HG03342 (cell line): ENCODE measurements around the gene MYO1B.

Experiments used
- ATAC-seq: cut with Tn5 transposase; IDR thresholded peaks from one replicate; pipeline ENCODE4 v1.9.1; 2021; ENCODE audit warnings: mild to moderate bottlenecking, moderate library complexity; ENCODE audit not compliant: unreplicated experiment

Gene MYO1B

GRCh38 chr2:191396794-191397193, 151.6 kb downstream of the MYO1B start:
- ATAC-seq, result no peak

DNA sequence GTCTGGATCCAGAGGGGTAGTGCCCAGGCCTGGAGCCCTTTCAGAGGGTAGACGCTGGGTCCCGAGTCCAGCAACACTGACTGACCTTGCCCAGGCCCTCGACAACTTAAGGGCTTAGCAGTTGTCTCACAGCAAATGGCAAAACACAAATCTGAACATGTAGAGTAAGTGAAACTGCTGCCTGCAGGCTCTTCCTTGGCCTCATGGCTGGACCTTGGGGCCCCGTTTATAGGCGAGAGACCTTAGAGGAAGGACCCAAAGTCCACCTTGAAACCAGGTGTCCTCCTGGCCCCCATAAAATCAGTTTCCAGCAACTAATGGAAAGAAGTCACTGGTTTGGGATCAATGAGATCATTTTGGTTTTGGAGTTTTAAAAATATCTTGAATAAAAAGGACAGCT, 154.4 kb downstream of the MYO1B start:
- no peak for ATAC-seq

- ATAC-seq, result no peak
Observed at GRCh38 chr2:191401287-191401686, 156.1 kb downstream of the MYO1B start.

GRCh38 chr2:191402966-191403565, 157.9 kb downstream of the MYO1B start:
- no peak for ATAC-seq

- no peak for ATAC-seq
Observed at GRCh38 chr2:191404568-191404991, 159.4 kb downstream of the MYO1B start.

- ATAC-seq, result no peak
Observed at GRCh38 chr2:191405546-191405945, 160.3 kb downstream of the MYO1B start.

DNA sequence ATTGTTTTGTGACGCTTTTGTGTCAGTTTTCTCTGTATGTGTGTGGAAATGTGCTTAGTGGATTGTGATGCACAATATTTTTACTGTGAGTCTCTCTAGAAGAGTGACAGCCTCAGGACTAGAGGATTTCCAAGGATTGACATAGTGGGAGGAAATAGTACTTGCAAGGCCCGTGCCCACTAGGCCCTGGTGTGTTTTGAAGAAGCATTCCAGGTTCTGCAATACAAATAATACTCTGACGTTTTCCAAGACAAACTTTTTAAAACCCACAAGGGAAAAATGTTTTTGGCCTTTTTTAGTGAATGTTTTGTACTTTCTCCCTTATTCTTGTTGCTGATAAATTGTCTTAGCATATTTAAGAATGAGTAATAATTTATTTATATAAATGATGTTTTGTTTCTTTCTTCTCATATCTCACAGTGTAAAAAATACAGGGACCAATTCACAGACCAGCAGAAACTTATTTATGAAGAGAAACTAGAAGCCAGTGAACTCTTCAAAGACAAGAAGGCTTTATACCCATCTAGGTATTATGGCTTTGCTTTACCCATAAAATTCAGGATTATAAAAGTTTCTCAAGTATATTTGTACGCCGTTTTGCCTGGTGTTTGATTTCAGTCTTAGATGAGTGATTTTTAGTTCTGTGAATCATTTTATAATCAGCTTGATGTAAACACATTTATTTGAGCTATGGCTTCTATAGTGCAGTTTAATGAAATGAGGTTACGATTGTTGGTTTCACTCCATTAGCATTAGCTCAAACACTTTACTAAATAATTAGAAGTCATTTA, 165.6 kb downstream of the MYO1B start:
- no peak for ATAC-seq

DNA sequence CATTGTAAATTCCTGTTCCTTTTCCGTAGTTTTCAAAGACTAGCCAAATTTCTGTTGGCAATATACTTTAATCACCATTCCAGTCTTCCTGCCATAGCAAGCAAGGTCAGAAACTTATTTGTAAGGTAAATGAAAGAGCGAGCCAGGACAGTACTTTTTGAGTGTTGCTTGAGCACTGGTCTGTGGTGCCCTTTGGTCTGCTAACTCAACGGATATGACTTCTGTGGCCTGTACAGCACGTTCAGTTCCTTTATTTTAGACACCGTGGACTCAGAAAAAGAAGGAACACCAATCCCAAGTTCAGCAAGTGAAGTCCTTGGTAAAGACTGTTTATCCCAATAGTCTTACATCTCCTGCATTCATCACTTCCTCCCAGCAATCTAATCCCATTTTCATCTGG, 166.3 kb downstream of the MYO1B start:
- no peak for ATAC-seq

DNA sequence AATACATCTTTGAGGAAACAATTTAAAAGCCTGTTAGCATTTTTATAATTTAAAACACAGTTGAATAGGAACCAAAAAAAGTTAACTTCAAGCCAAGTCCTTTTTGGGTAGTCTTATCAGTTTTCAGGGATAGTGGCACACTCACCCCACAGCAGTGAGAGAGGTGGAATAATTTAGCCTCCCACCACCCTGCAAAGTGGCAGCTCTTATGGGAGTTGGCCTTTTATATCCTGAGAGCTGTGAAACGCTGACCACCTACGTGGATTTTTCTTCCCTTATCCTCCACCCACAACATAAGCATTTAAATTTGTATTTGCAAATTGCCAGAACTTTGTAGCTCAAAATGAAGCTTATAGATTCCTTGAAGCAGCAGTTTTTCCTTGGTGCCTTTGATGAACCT, 167.1 kb downstream of the MYO1B start:
- no peak for ATAC-seq

GRCh38 chr2:191415101-191415500, 169.9 kb downstream of the MYO1B start:
- no peak for ATAC-seq

DNA sequence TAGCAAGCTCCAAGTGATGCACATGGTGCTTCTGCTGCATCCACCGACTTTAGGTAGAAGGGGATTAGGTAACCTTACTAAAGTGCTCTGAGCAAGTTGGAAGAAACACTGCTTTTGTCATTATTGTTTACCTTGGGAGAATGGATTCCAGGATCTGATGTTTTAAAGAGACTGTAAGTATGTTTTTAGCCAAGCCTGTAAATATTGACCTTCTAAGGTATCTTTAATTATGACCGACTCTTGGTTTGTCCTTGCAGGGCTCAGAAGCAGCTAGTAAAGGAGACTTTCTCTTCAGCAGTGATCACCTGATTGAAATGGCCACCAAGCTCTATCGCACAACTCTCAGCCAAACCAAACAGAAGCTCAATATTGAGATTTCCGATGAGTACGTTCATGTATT, 170.7 kb downstream of the MYO1B start:
- no peak for ATAC-seq

DNA sequence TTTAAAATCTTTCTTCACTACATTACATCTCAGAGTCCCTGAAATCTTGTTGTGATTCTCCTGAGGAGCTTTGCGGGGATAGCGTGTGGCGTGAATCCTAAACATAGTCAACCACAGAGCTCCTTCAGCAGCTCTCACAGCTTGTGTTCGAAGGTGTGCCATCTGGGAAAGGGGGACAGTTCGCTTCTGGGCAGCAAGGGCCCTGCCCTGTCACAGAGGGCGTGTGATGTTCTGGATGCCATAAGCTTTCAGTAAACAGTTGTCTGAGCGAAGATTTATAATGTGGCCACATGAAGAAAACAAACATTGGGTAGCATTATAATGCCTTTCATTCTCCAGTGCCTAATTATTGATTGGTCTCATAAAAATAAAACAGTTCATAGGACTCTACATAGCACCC, 172.5 kb downstream of the MYO1B start:
- no peak for ATAC-seq

- ATAC-seq, result no peak
Observed at GRCh38 chr2:191421950-191422349, 176.7 kb downstream of the MYO1B start.

DNA sequence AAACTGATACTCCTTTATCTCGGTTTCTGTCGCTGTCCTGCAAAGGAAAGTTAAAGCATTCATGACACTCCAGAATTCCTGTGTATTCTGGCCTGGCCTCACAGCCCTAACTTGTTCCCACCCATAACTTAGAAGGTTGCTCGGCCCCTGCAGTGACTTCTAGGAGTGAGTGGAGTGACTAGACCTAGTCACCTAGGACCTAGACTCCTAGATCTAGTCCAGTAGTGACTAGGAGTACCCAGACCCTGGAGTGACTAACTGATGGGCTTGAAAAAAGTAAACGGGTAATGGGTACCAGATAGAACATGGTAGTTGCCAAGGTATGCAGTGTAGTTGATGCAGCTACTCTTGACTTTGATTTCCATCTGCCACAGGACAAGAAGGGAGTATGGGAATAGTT, 181.8 kb downstream of the MYO1B start:
- no peak for ATAC-seq

- ATAC-seq, result no peak
Observed at GRCh38 chr2:191428141-191428540, 182.9 kb downstream of the MYO1B start.

DNA sequence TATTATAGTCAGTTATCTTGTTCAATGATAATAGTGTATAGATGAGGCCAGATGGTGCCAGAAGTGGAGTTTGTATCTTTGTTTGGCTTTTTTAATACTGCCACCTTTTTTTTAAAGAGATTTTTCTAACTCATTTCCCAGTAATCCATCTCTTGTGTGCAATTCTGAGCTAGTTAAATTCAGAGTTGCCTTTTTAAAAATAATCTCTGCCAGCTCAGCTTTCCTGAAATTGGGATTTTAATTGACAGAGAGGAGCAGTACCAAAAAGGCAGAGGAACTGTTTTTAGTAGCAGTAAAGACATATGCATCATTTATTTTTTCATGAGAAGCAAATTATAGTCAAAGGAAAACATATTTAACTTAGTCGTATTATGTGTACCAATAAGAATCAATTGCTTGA, 185.3 kb downstream of the MYO1B start:
- no peak for ATAC-seq

DNA sequence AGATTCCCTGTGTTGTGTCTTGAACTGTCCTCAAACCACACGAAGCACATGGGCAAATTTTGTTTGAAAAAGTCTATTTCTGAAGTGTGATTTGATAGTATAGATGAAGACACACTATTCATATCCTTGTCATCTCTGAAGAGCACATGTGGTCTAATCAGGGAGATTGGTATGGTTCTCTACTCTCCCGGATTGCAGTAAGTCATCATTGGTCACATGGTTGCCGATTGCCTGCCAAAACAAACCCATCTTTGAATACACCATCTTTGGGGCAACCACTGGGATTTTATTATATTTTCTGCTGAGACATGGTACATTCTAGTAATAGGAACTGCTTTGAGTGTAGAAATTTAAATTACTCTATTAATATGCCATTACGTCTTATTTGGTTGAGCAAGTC, 186.9 kb downstream of the MYO1B start:
- ATAC-seq, result no peak

DNA sequence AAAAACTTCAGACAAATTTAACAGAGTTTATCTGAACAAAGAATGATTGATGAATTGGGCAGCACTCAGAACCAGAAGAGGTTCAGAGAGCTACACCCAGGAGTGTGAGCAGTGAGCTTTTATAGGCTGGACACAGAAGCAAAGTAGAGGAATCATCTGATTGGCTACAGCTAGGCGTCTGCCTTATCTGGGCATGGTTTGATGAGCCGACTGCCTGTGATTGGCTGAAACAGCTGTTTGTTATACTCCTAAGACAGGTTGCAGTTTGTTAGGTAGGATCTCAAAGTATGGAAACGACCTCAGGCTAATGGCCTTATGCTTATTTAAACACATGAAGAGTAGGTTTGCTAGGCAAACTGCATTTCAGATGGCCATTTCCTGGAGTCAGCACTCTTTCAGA, 188.9 kb downstream of the MYO1B start:
- ATAC-seq, result no peak

GRCh38 chr2:191435141-191435540, 189.9 kb downstream of the MYO1B start:
- ATAC-seq, result no peak

- no peak for ATAC-seq
Observed at GRCh38 chr2:191436368-191437055, 191.3 kb downstream of the MYO1B start.

- ATAC-seq, result no peak
Observed at GRCh38 chr2:191439481-191439880, 194.3 kb downstream of the MYO1B start.
